Activated CD4-positive, alpha-beta T cell treated with anti-CD3 and anti-CD28 coated beads, Interleukin-2, amount 10 ng/mL, durations not matched to agents 7 days and 5 days (primary cell): ENCODE results near the gene HIVEP3. TPM values are rescaled to one million over a fixed set of nuclear protein-coding genes. Genes with fewer than 3 reads are reported as not detected.

ENCODE experiments used
- CTCF ChIA-PET: fragments of 350-600 bp; sonication (Branson Sonifier 250); formaldehyde crosslinking; loops from one replicate; lab custom pipeline; 2021; ENCODE audit warnings: antibody characterized with exemption; lab: Charles Lee
- POLR2A ChIA-PET: fragments of 350-600 bp; sonication (Branson Sonifier 250); formaldehyde crosslinking; loops from one replicate; lab custom pipeline; 2021; ENCODE audit warnings: antibody characterized with exemption; lab: Charles Lee
- DNase-seq: peaks from one replicate; pipeline ENCODE4 v3.0.0-alpha.2; 2020
- H3K27ac Mint-ChIP-seq: one replicate; pipeline ENCODE4 v1.8.0; 2021; ENCODE audit warnings: mild to moderate bottlenecking, moderate library complexity, mixed read lengths
- H3K27me3 Mint-ChIP-seq: one replicate; pipeline ENCODE4 v1.8.0; 2021; ENCODE audit warnings: mixed read lengths
- H3K36me3 Mint-ChIP-seq: one replicate; pipeline ENCODE4 v1.8.0; 2021; ENCODE audit warnings: low read depth, mixed read lengths
- H3K4me1 Mint-ChIP-seq: one replicate; pipeline ENCODE4 v1.8.0; 2021; ENCODE audit warnings: mixed read lengths
- H3K4me3 Mint-ChIP-seq: one replicate; pipeline ENCODE4 v1.8.0; 2021; ENCODE audit warnings: mild to moderate bottlenecking, moderate library complexity, mixed read lengths
- H3K9me3 Mint-ChIP-seq: one replicate; pipeline ENCODE4 v1.8.0; 2021; ENCODE audit warnings: mixed read lengths
- total RNA-seq, 2 experiments: library from RNA; stranded (reverse); gene quantifications; one replicate each; pipeline ENCODE4 v1.2.3, GENCODE V29; 2021

The HIVEP3 gene
- total RNA-seq, 2 experiments from 2014 or later = 18.4 to 21.5 TPM

- ChIA-PET POLR2A (no interaction called here), CTCF (interaction anchor here (1.0 to 1.4 kb wide), 2 partner anchors 9 to 12 kb away, joined by 3 to 4 read pairs; no protein-coding TSS in a partner anchor)
- H3K4me1 Mint-ChIP-seq = no peaks in the 10 kb centered on the region
- no peak for DNase-seq
- H3K27ac Mint-ChIP-seq = no peak overlapping the region
- no peaks in the 10 kb centered on the region for H3K9me3 Mint-ChIP-seq
- H3K4me3 Mint-ChIP-seq = no peak overlapping the region
- H3K36me3 Mint-ChIP-seq = no peaks in the 10 kb centered on the region
- no peaks in the 10 kb centered on the region for H3K27me3 Mint-ChIP-seq
Observed at GRCh38 chr1:41479000-41479807, 439.5 kb downstream of the HIVEP3 start.

GRCh38 chr1:41478118-41478748 lies 440.5 kb downstream of the HIVEP3 start:
- H3K27ac Mint-ChIP-seq = no peak overlapping the region

GRCh38 chr1:41476807-41477361 lies 441.8 kb downstream of the HIVEP3 start:
- Mint-ChIP-seq H3K36me3 (no peaks in the 10 kb centered on the region), H3K27ac (no peak overlapping the region), H3K4me3 (no peak overlapping the region), H3K27me3 (no peaks in the 10 kb centered on the region), H3K4me1 (no peaks in the 10 kb centered on the region), H3K9me3 (no peaks in the 10 kb centered on the region)
- no peak for DNase-seq
- CTCF ChIA-PET = no interaction called here
- POLR2A ChIA-PET = no interaction called here

More at GRCh38 chr1:41478118-41478748, 440.5 kb downstream of the HIVEP3 start:
- no peak for DNase-seq
- Mint-ChIP-seq H3K4me1 (no peaks in the 10 kb centered on the region), H3K36me3 (no peaks in the 10 kb centered on the region), H3K4me3 (no peak overlapping the region), H3K27me3 (no peaks in the 10 kb centered on the region), H3K9me3 (no peaks in the 10 kb centered on the region)
- POLR2A ChIA-PET = no interaction called here
- CTCF ChIA-PET = no interaction called here

- H3K27me3 Mint-ChIP-seq = no peaks in the 10 kb centered on the region
- DNase-seq = no peak
- ChIA-PET POLR2A (no interaction called here), CTCF (interaction anchor here (0.6 kb wide), 1 partner anchor 1486 kb away, joined by 3 read pairs; no protein-coding TSS in a partner anchor)
- H3K27ac Mint-ChIP-seq = no peak overlapping the region
- H3K9me3 Mint-ChIP-seq = no peaks in the 10 kb centered on the region
- no peaks in the 10 kb centered on the region for H3K4me1 Mint-ChIP-seq
- H3K36me3 Mint-ChIP-seq = no peaks in the 10 kb centered on the region
- no peak overlapping the region for H3K4me3 Mint-ChIP-seq
Observed at GRCh38 chr1:41475859-41476567, 442.7 kb downstream of the HIVEP3 start.

- POLR2A ChIA-PET = no interaction called here
Observed at GRCh38 chr1:41475346-41475745, 443.4 kb downstream of the HIVEP3 start.

GRCh38 chr1:41474490-41475271 lies 444.0 kb downstream of the HIVEP3 start:
- ChIA-PET CTCF (no interaction called here), POLR2A (no interaction called here)
- no peaks in the 10 kb centered on the region for H3K36me3 Mint-ChIP-seq
- no peaks in the 10 kb centered on the region for H3K27me3 Mint-ChIP-seq
- no peak overlapping the region for H3K4me3 Mint-ChIP-seq
- no peak for DNase-seq
- no peaks in the 10 kb centered on the region for H3K9me3 Mint-ChIP-seq
- H3K4me1 Mint-ChIP-seq = no peaks in the 10 kb centered on the region
- H3K27ac Mint-ChIP-seq = no peak overlapping the region

More at GRCh38 chr1:41475346-41475745, 443.4 kb downstream of the HIVEP3 start:
- no peaks in the 10 kb centered on the region for H3K9me3 Mint-ChIP-seq
- H3K4me3 Mint-ChIP-seq = no peak overlapping the region
- CTCF ChIA-PET = no interaction called here
- H3K4me1 Mint-ChIP-seq = no peaks in the 10 kb centered on the region
- DNase-seq = no peak
- no peaks in the 10 kb centered on the region for H3K27me3 Mint-ChIP-seq
- H3K27ac Mint-ChIP-seq = no peak overlapping the region
- no peaks in the 10 kb centered on the region for H3K36me3 Mint-ChIP-seq

GRCh38 chr1:41473738-41474362 lies 444.9 kb downstream of the HIVEP3 start:
- no peaks in the 10 kb centered on the region for H3K36me3 Mint-ChIP-seq
- H3K27ac Mint-ChIP-seq = no peak overlapping the region
- H3K27me3 Mint-ChIP-seq = no peaks in the 10 kb centered on the region
- ChIA-PET CTCF (interaction anchor here (0.8 kb wide), 1 partner anchor 700 kb away, joined by 3 read pairs; no protein-coding TSS in a partner anchor), POLR2A (no interaction called here)
- H3K4me1 Mint-ChIP-seq = no peaks in the 10 kb centered on the region
- no peaks in the 10 kb centered on the region for H3K9me3 Mint-ChIP-seq
- no peak overlapping the region for H3K4me3 Mint-ChIP-seq
- DNase-seq = no peak

GRCh38 chr1:41471658-41472057 lies 447.1 kb downstream of the HIVEP3 start:
- CTCF ChIA-PET = interaction anchor here (1.8 kb wide), 1 partner anchor 10 kb away, joined by 4 read pairs; no protein-coding TSS in a partner anchor
- H3K9me3 Mint-ChIP-seq = no peaks in the 10 kb centered on the region
- no peaks in the 10 kb centered on the region for H3K36me3 Mint-ChIP-seq
- H3K27ac Mint-ChIP-seq = no peak overlapping the region
- POLR2A ChIA-PET = no interaction called here
- H3K4me1 Mint-ChIP-seq = no peaks in the 10 kb centered on the region
- H3K4me3 Mint-ChIP-seq = no peak overlapping the region
- no peak for DNase-seq
- H3K27me3 Mint-ChIP-seq = no peaks in the 10 kb centered on the region

- Mint-ChIP-seq H3K27ac (no peak overlapping the region), H3K36me3 (no peaks in the 10 kb centered on the region), H3K9me3 (no peaks in the 10 kb centered on the region), H3K4me3 (no peak overlapping the region), H3K27me3 (no peaks in the 10 kb centered on the region), H3K4me1 (no peaks in the 10 kb centered on the region)
- no peak for DNase-seq
- CTCF ChIA-PET = no interaction called here
- POLR2A ChIA-PET = no interaction called here
Observed at GRCh38 chr1:41469706-41470105, 449.0 kb downstream of the HIVEP3 start.

- CTCF ChIA-PET = interaction anchor here (2.3 kb wide), 1 partner anchor 11 kb away, joined by 4 read pairs; no protein-coding TSS in a partner anchor
Observed at GRCh38 chr1:41468122-41468762, 450.5 kb downstream of the HIVEP3 start.

GRCh38 chr1:41467673-41468072 lies 451.0 kb downstream of the HIVEP3 start:
- Mint-ChIP-seq H3K9me3 (no peaks in the 10 kb centered on the region), H3K27ac (no peak overlapping the region), H3K27me3 (no peaks in the 10 kb centered on the region), H3K4me3 (no peak overlapping the region), H3K36me3 (no peaks in the 10 kb centered on the region), H3K4me1 (no peaks in the 10 kb centered on the region)
- no peak for DNase-seq
- POLR2A ChIA-PET = no interaction called here
- CTCF ChIA-PET = interaction anchor here (2.3 kb wide), 1 partner anchor 12 kb away, joined by 4 read pairs; no protein-coding TSS in a partner anchor

More at GRCh38 chr1:41468122-41468762, 450.5 kb downstream of the HIVEP3 start:
- Mint-ChIP-seq H3K4me3 (no peak overlapping the region), H3K27ac (no peak overlapping the region), H3K36me3 (no peaks in the 10 kb centered on the region), H3K4me1 (no peaks in the 10 kb centered on the region), H3K9me3 (no peaks in the 10 kb centered on the region), H3K27me3 (no peaks in the 10 kb centered on the region)
- POLR2A ChIA-PET = no interaction called here
- DNase-seq = no peak
